ENCODE measurements around the gene ADM2.

GRCh38 chr22:50531962-50532674 is 50.8 kb downstream of the ADM2 start:
- TF ChIP-seq CTCF (IDR thresholded peaks at IDR 0.05; ENCODE audit: poor library complexity), result no peak
- TF ChIP-seq EZH2 (IDR thresholded peaks at IDR 0.05; ENCODE audit: borderline replicate concordance), result no peak

Measured in hepatocyte (in vitro differentiated cells).